Measurements from ENCODE around the gene ZNF662. TPM values are rescaled to one million over a fixed set of nuclear protein-coding genes. Genes with fewer than 3 reads are reported as not detected.

The ZNF662 gene
- total RNA-seq, 1 experiment from 2014 or later = not detected

- no peak overlapping the region for H2AFZ ChIP-seq (ENCODE audit: low read length)
- no peak overlapping the region for H4K91ac ChIP-seq (ENCODE audit: insufficient read length, low read depth, low read length)
- no peak overlapping the region for H3K56ac ChIP-seq (ENCODE audit: insufficient read length, low read depth, low read length)
- no peak overlapping the region for H2AK5ac ChIP-seq (ENCODE audit: insufficient read length, low read length)
- no peak overlapping the region for H3K18ac ChIP-seq (ENCODE audit: insufficient read length, low read depth, low read length)
- H3K27ac ChIP-seq (ENCODE audit: insufficient read length, low read depth, low read length) = no peak overlapping the region
- no peak overlapping the region for H4K8ac ChIP-seq (replicated peaks; ENCODE audit: insufficient read length, low read depth, low read length)
- H3T11ph ChIP-seq (ENCODE audit: low read length) = no peak overlapping the region
- H3K23me2 ChIP-seq (ENCODE audit: insufficient read length, low read depth, low read length, poor library complexity, severe bottlenecking) = no peaks in the 10 kb centered on the region
- no peak overlapping the region for H2BK20ac ChIP-seq (ENCODE audit: low read depth, low read length, poor library complexity, severe bottlenecking)
- no peak overlapping the region for H3K27ac Mint-ChIP-seq
- H3K27me3 ChIP-seq (ENCODE audit: insufficient read depth, low read length) = no peaks in the 10 kb centered on the region
- no peak overlapping the region for H3K9ac ChIP-seq (ENCODE audit: extremely low read depth, insufficient read length, low read length)
- DNase-seq = no peak
- TF ChIP-seq CTCF (conservative IDR thresholded peaks at IDR 0.05) = no peak
- peaks cover 28% of the 10 kb centered on the region in 2 experiments for H3K4me1 Mint-ChIP-seq
- H2BK120ac ChIP-seq (ENCODE audit: low read depth, low read length, poor library complexity, severe bottlenecking) = no peak overlapping the region
- no peak overlapping the region for H3K4me3 Mint-ChIP-seq
- H3K79me2 ChIP-seq (ENCODE audit: insufficient read depth, low read length) = no peaks in the 10 kb centered on the region
- no peak overlapping the region for H2BK5ac ChIP-seq (ENCODE audit: insufficient read length, low read length)
- H2BK15ac ChIP-seq (ENCODE audit: low read depth, low read length) = no peak overlapping the region
- H3K14ac ChIP-seq (ENCODE audit: insufficient read depth, low read length) = no peak overlapping the region
- no peak overlapping the region for H2BK12ac ChIP-seq (ENCODE audit: insufficient read length, low read depth, low read length)
- H3K9me3 ChIP-seq (ENCODE audit: control insufficient read depth, low read depth, low read length) = no peaks in the 10 kb centered on the region
- no peaks in the 10 kb centered on the region for H3K27me3 Mint-ChIP-seq (ENCODE audit: low read depth)
- H3K4me1 ChIP-seq (ENCODE audit: insufficient read depth, low read length) = peaks cover 1% of the 10 kb centered on the region; the same call in 1 of the 2 replicates
- no peak overlapping the region for H3K23ac ChIP-seq (ENCODE audit: insufficient read length, low read depth, low read length)
- H4K5ac ChIP-seq (ENCODE audit: insufficient read length, low read depth, low read length) = no peak overlapping the region
- H3K79me1 ChIP-seq (ENCODE audit: insufficient read depth, low read depth, low read length, poor library complexity, severe bottlenecking) = no peaks in the 10 kb centered on the region
- H3K4ac ChIP-seq (ENCODE audit: low read depth, low read length) = no peak overlapping the region
- peaks cover 0 to 2% of the 10 kb centered on the region in 2 experiments; a peak in 2 of 5 replicates for H3K9me3 Mint-ChIP-seq
- H3K4me2 ChIP-seq (ENCODE audit: insufficient read depth, insufficient read length, low read length) = no peak overlapping the region
- no peaks in the 10 kb centered on the region; a peak in 1 of 7 replicates for H3K36me3 Mint-ChIP-seq (ENCODE audit: insufficient read depth in 1 of 3, low read depth in 3 of 3)
- no peaks in the 10 kb centered on the region for H4K20me1 ChIP-seq (ENCODE audit: control insufficient read depth, insufficient read depth, insufficient read length)
These were observed 10.4 kb upstream of the ZNF662 start for GRCh38 chr3:42895580-42895868.

Data from H9 (cell line).